Vagina (tissue), 2 donors: ENCODE results near the gene TWNK. TPM values are rescaled to one million over a fixed set of nuclear protein-coding genes. Genes with fewer than 3 reads are reported as not detected.
A peak's percentile ranks its signal among the peaks of the same experiment; 100 is the strongest.

Source experiments
- DNase-seq, 2 donors: peaks; one replicate each; pipeline ENCODE4 v3.0.0-alpha.2; 2017; ENCODE audit errors: extremely low spot score in 2 of 2
- H3K27ac ChIP-seq: fragments of 200-600 bp; sonication (generic); one replicate; pipeline ENCODE4 v1.5.1; 2019
- H3K27me3 ChIP-seq: fragments of 200-600 bp; sonication (generic); one replicate; pipeline ENCODE4 v1.5.1; 2019
- H3K36me3 ChIP-seq, 2 donors: fragments of 200-600 bp; sonication (generic); one replicate each; pipeline ENCODE4 v1.5.1; 2017 to 2019
- H3K4me1 ChIP-seq: fragments of 200-600 bp; sonication (generic); one replicate; pipeline ENCODE4 v1.5.1; 2019
- H3K4me3 ChIP-seq, 2 donors: fragments of 200-600 bp; sonication (generic); 1 replicate in 1 of 2; 2 replicates in 1 of 2; pipeline ENCODE4 v1.5.1; 2016 to 2019
- H3K9me3 ChIP-seq: fragments of 200-600 bp; sonication (generic); one replicate; pipeline ENCODE4 v1.5.1; 2019
- POLR2A ChIP-seq, 2 donors: fragments of 450-650 bp; IDR thresholded peaks; one replicate each; pipeline ENCODE4 v1.6.1; 2017; ENCODE audit warnings: antibody characterized with exemption in 2 of 2, mild to moderate bottlenecking in 2 of 2, moderate library complexity in 2 of 2
- POLR2AphosphoS5 ChIP-seq, 2 donors: sonication (generic); formaldehyde crosslinking; IDR thresholded peaks; one replicate each; pipeline ENCODE4 v1.9.0; 2017; ENCODE audit warnings: antibody characterized with exemption in 2 of 2, mild to moderate bottlenecking in 2 of 2, low read depth in 1 of 2; ENCODE audit not compliant: insufficient read depth in 1 of 2
- intact Hi-C: fragments of 100-400 bp; cut with DNase I; formaldehyde crosslinking; loops from one replicate; pipeline ENCODE4 v1.15.1; 2023
- total RNA-seq: library from RNA; depleted of rRNA; stranded (reverse); fragments of >200 nt; gene quantifications from one replicate; pipeline ENCODE4 v1.2.3, GENCODE V29; 2016
- TF ChIP-seq, protein P1 (sequence below), 3 experiments: fragments of 450-650 bp in 2 of 3; fragments of 200-600 bp in 1 of 3; sonication (generic) in 1 of 3; IDR thresholded peaks; one replicate each; pipeline ENCODE4 v1.5.1; 2017 to 2019; ENCODE audit warnings: antibody characterized with exemption in 3 of 3, mild to moderate bottlenecking in 2 of 3, moderate library complexity in 2 of 3

TWNK gene
- total RNA-seq, 1 donor from 2014 or later: 5.2 TPM

DNA sequence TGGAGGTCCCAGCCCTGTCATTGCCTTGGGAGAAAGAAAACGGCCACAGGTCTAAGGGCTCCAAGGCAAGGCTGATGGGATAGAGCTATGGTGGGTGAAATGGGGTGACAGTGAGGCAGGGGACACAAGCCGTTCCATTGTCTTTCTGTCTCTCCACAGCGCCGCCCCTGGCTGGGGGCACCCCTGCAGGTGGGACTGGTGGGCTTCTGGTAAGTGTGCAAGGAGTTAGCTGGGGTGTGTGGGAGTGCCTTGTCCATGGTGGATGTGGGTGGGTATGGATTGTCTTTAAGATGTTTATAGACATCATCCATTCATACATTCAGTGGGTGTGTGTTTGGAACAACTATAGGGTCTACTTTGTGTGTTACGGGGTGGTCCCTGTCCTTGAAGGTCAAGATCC is 51.1 kb downstream of the TWNK start:
- peaks cover 24% of the 10 kb centered on the region for H3K4me1 ChIP-seq
- H3K27ac ChIP-seq: no peak overlapping the region
- DNase-seq: no peak
- H3K36me3 ChIP-seq: peaks cover 0 to 43% of the 10 kb centered on the region in 2 donors
- H3K4me3 ChIP-seq: no peak overlapping the region
- H3K27me3 ChIP-seq: no peaks in the 10 kb centered on the region
- TF ChIP-seq POLR2A (IDR thresholded peaks at IDR 0.05) (no peak), POLR2AphosphoS5 (IDR thresholded peaks at IDR 0.05; ENCODE audit: insufficient read depth in 1 of 2, low read depth in 1 of 2) (no peak)
- TF ChIP-seq, protein P1, sequence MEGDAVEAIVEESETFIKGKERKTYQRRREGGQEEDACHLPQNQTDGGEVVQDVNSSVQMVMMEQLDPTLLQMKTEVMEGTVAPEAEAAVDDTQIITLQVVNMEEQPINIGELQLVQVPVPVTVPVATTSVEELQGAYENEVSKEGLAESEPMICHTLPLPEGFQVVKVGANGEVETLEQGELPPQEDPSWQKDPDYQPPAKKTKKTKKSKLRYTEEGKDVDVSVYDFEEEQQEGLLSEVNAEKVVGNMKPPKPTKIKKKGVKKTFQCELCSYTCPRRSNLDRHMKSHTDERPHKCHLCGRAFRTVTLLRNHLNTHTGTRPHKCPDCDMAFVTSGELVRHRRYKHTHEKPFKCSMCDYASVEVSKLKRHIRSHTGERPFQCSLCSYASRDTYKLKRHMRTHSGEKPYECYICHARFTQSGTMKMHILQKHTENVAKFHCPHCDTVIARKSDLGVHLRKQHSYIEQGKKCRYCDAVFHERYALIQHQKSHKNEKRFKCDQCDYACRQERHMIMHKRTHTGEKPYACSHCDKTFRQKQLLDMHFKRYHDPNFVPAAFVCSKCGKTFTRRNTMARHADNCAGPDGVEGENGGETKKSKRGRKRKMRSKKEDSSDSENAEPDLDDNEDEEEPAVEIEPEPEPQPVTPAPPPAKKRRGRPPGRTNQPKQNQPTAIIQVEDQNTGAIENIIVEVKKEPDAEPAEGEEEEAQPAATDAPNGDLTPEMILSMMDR (IDR thresholded peaks at IDR 0.05): no peak
- intact Hi-C loops: no loop called here
- H3K9me3 ChIP-seq: no peaks in the 10 kb centered on the region

DNA sequence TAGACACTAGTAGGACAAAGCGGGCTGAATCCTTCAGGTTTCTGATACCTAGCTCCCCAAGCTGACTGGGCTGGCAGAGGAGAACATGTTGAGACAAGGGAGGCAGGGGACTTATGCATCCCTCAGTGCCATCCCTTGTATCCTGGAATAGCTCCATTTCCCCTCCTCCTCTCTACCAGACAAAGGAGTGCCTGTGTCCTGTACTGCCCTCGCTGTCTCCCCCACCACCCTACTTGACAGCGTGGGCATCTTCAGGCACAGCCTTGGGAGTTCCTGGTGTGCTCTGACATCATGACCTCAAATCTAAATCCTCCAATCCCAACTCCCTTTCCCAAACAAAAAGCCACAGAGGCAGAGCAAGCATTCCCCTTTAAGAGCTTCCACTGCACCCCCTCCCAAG is 52.7 kb downstream of the TWNK start:
- peaks cover 0 to 36% of the 10 kb centered on the region in 2 donors for H3K36me3 ChIP-seq
- TF ChIP-seq POLR2AphosphoS5 (IDR thresholded peaks at IDR 0.05; ENCODE audit: insufficient read depth in 1 of 2, low read depth in 1 of 2): no peak
- TF ChIP-seq, protein P1 (IDR thresholded peaks at IDR 0.05): no peak
- no peak for TF ChIP-seq POLR2A (IDR thresholded peaks at IDR 0.05)
- intact Hi-C loops: no loop called here

DNA sequence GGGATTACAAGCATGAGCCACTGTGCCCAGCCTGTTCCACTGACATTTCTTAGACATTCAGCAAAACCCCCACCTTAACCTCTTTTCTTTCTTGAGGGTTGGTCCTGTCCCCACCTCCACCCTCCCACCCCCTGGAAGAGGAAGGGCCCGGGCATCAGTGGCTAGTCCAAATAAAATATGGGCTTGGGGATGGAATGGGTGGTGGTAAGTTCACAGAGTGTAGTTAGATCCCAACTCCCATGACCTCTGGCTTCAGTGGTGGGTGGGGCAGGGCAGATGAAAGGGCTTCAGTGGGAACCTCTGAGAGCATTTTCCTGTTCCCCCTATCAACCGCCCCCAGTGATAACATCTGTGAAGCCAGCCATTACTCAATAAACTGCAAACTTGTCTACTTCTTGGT is 53.5 kb downstream of the TWNK start:
- no peak for DNase-seq
- no peaks in the 10 kb centered on the region for H3K9me3 ChIP-seq
- intact Hi-C loops: no loop called here
- H3K4me1 ChIP-seq: peaks cover 14% of the 10 kb centered on the region
- H3K27ac ChIP-seq: no peak overlapping the region
- H3K27me3 ChIP-seq: no peaks in the 10 kb centered on the region
- no peak overlapping the region for H3K4me3 ChIP-seq
- H3K36me3 ChIP-seq: peaks cover 0 to 28% of the 10 kb centered on the region in 2 donors
- TF ChIP-seq, protein P1 (IDR thresholded peaks at IDR 0.05): no peak
- TF ChIP-seq POLR2AphosphoS5 (IDR thresholded peaks at IDR 0.05; ENCODE audit: insufficient read depth in 1 of 2, low read depth in 1 of 2) (no peak), POLR2A (IDR thresholded peaks at IDR 0.05) (no peak)

More for the DNA sequence above, 52.7 kb downstream of the TWNK start:
- Histone ChIP-seq H3K4me1 (peaks cover 14% of the 10 kb centered on the region), H3K9me3 (no peaks in the 10 kb centered on the region), H3K4me3 (no peak overlapping the region), H3K27ac (no peak overlapping the region), H3K27me3 (no peaks in the 10 kb centered on the region)
- DNase-seq: no peak

DNA sequence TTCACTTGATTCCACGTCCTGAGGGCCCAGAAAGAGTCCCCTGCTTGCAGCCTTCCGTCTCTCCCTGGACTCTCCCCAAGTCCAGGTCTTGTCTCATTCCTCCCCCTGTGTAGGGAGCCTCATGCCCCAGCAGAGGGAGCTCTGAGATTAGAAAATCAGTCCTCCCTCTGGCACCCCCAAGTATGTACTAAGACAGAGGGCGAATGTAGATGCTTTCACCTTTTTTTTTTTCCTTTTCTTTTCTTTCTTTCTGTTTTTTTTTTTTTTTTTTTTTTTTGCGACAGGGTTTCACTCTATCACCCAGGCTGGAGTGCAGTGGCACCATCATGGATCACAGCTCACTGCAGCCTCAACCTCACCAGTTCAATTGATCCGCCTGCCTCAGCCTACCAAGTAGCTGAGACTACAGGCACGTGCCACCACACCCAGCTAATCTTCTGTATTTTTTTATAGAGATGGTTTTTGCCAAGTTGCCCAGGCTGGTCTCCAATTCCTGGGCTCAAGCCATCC is 54.0 kb downstream of the TWNK start:
- no peak for DNase-seq
- TF ChIP-seq, protein P1 (IDR thresholded peaks at IDR 0.05): peak; percentile 50 to 71 (median 50)
- peak in 1 of 2 donors; percentile 43 for TF ChIP-seq POLR2AphosphoS5 (IDR thresholded peaks at IDR 0.05; ENCODE audit: insufficient read depth in 1 of 2, low read depth in 1 of 2)
- no peak for TF ChIP-seq POLR2A (IDR thresholded peaks at IDR 0.05)
- H3K9me3 ChIP-seq: no peaks in the 10 kb centered on the region
- intact Hi-C loops: no loop called here
- H3K4me1 ChIP-seq: peaks cover 14% of the 10 kb centered on the region
- H3K4me3 ChIP-seq: no peak overlapping the region
- H3K27me3 ChIP-seq: no peaks in the 10 kb centered on the region
- H3K27ac ChIP-seq: peak overlapping the region; percentile 82
- H3K36me3 ChIP-seq: peaks cover 0 to 23% of the 10 kb centered on the region in 2 donors

DNA sequence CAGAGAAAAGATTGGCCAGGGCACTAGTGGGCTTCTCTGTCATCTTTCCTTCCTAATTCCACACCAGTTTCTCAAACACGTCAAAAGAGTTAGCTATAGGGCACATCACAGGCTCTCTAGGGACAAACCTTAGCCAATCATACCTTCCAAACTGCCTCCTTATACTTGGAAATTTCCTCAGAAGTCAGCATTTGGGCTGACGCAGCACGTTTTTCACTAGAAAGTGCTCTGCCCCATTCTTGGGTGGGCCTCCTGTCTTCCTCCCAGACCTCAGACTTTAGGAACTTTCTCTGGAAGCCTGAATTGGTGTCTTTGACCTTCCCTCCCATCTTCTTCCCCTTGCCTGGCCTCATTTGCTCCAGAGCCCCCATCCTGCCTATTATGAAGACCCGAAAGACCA is 54.8 kb downstream of the TWNK start:
- peaks cover 0 to 15% of the 10 kb centered on the region in 2 donors for H3K36me3 ChIP-seq
- peak overlapping the region; percentile 45 to 50 for H3K4me3 ChIP-seq
- H3K27me3 ChIP-seq: no peaks in the 10 kb centered on the region
- H3K4me1 ChIP-seq: peaks cover 14% of the 10 kb centered on the region
- DNase-seq: no peak
- TF ChIP-seq POLR2AphosphoS5 (IDR thresholded peaks at IDR 0.05; ENCODE audit: insufficient read depth in 1 of 2, low read depth in 1 of 2) (no peak), POLR2A (IDR thresholded peaks at IDR 0.05) (no peak)
- TF ChIP-seq, protein P1 (IDR thresholded peaks at IDR 0.05): no peak
- H3K27ac ChIP-seq: peak overlapping the region; percentile 82
- intact Hi-C loops: loop anchor here (1.0 kb wide), 1 partner anchor 21 kb away; no protein-coding TSS in a partner anchor
- no peaks in the 10 kb centered on the region for H3K9me3 ChIP-seq
